Choroid plexus epithelial cell (primary cell): ENCODE data around the gene STK25.
A peak's percentile ranks its signal among the peaks of the same experiment; 100 is the strongest.
"Not testable (repeated sequence)": the region's sequence is repeated elsewhere in the genome, so short reads cannot be mapped to it uniquely, and the experiment has no call there.

ENCODE experiments used
- DNase-seq: peaks from one replicate; pipeline ENCODE4 v3.0.0-alpha.2; 2010; ENCODE audit warnings: low read depth
- H3K4me3 ChIP-seq: 2 replicates; pipeline ENCODE4 v1.5.1; 2011; ENCODE audit warnings: low read depth, mild to moderate bottlenecking, control low read depth, low read length, moderate library complexity
- TF ChIP-seq, protein P1 (sequence below): conservative IDR thresholded peaks from 2 replicates; pipeline ENCODE4 v1.5.1; 2011; ENCODE audit warnings: low read depth, mild to moderate bottlenecking, control low read depth, inconsistent platforms, low read length, moderate library complexity

The STK25 gene

DNA sequence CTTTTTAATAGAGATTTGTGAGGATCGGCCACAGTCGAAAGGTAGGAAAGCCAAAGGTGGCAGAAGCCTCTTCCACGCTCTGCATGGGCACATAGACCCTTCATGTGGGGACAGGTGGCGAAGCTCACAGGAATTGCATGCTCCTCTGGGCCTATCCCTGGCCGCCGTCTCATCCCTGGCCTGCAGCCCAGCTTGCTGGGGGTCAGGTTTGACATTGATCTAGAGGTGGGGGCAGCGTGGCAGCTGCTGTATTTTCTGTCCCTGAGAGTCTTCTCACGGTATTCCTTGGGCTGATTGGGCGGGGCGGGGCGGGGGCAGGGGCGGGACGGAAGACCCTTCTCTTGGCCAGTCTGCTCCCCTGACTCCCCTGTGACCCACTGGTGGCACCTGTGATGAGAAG lies 48.9 kb downstream of the STK25 start:
- DNase-seq: no peak
- H3K4me3 ChIP-seq: no peak overlapping the region
- TF ChIP-seq, protein P1, sequence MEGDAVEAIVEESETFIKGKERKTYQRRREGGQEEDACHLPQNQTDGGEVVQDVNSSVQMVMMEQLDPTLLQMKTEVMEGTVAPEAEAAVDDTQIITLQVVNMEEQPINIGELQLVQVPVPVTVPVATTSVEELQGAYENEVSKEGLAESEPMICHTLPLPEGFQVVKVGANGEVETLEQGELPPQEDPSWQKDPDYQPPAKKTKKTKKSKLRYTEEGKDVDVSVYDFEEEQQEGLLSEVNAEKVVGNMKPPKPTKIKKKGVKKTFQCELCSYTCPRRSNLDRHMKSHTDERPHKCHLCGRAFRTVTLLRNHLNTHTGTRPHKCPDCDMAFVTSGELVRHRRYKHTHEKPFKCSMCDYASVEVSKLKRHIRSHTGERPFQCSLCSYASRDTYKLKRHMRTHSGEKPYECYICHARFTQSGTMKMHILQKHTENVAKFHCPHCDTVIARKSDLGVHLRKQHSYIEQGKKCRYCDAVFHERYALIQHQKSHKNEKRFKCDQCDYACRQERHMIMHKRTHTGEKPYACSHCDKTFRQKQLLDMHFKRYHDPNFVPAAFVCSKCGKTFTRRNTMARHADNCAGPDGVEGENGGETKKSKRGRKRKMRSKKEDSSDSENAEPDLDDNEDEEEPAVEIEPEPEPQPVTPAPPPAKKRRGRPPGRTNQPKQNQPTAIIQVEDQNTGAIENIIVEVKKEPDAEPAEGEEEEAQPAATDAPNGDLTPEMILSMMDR: no peak

DNA sequence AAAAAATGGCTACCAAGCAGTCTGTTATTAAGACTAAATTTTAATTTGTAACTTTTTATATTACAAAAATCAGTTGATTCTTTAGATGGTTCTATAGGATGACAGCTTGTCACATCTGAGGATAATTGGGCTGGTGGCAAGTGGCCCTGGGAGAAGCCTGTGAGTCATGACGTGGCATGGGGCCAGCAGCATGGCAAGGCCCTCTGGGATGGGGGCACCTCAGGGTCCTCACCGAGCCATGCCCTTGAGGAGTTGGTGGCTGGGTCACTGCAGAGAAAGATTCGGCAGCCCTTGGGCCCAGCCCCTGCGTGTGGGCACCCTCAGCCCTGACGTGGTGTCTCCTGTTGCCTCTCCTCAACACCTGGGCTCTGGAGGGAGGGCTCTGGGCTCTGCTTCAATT lies 49.7 kb downstream of the STK25 start:
- TF ChIP-seq, protein P1: no peak

DNA sequence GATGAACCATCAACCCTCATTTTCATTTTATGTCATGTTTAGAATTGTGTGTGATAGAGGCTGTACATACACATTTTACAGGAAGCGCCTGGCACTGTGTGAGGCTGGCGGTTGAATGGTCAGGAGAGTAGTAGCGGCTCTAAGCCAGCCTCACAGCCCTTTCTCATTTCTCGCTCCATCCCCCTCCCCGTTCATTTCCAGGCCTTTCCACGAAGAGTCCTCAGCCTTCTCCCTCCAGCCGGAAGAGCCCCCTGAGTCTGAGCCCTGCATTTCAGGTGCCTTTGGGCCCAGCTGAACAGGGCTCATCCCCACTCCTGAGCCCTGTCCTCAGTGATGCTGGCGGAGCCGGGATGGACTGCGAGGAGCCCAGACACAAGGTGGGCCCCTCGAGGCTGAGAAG lies 51.8 kb downstream of the STK25 start:
- DNase-seq: no peak
- TF ChIP-seq, protein P1: no peak

More for the DNA sequence above, 49.7 kb downstream of the STK25 start:
- no peak for DNase-seq
- H3K4me3 ChIP-seq: no peak overlapping the region

DNA sequence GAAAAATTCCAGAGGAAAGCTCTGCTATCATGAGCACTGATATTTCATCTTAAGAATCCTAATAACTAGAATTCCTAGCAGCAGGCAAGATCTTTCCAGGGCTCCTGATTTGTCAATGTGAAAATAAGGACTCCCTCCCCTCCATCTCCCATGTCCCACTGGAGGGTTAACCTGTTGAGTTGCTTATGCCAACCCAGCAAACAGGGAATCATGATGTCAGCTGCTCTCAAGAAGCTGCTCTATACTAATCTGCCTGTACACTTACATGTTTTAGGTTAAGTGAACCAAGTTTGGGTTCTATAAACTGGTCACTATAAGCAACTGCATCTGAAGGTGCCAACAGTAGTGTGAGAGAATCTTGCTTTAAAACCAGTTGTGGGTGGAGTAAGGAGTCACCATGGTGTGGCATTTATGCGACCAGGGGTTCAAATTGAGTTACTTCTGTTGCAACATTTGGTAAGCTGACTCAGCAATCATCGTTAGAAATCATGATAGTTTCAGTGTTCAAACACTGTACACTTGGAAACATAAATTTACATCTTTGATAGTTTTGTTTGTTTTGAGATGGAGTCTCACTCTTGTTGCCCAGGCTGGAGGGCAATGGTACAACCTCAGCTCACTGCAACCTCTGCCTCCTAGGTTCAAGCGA lies 53.4 kb downstream of the STK25 start:
- no peak for DNase-seq
- H3K4me3 ChIP-seq: no peak overlapping the region
- TF ChIP-seq, protein P1: no peak

More for the DNA sequence above, 51.8 kb downstream of the STK25 start:
- no peak overlapping the region for H3K4me3 ChIP-seq

DNA sequence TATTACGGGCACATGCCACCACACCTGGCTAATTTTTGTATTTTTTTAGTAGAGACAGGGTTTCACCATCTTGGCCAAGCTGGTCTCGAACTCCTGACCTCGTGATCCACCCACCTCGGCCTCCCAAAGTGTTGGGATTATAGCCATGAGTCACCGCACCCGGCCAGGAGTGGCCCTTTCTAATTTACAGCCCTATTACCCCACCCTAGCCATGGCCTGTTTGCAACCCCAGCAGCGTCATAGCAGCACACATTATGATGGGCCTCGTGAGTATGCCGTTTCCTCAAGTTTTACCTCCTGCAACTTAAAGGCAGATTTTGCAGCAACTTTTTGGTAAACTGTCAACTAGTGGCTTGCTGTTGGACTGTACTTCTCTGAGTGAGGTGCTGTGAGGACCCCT lies 54.5 kb downstream of the STK25 start:
- not testable (repeated sequence) for H3K4me3 ChIP-seq, DNase-seq

DNA sequence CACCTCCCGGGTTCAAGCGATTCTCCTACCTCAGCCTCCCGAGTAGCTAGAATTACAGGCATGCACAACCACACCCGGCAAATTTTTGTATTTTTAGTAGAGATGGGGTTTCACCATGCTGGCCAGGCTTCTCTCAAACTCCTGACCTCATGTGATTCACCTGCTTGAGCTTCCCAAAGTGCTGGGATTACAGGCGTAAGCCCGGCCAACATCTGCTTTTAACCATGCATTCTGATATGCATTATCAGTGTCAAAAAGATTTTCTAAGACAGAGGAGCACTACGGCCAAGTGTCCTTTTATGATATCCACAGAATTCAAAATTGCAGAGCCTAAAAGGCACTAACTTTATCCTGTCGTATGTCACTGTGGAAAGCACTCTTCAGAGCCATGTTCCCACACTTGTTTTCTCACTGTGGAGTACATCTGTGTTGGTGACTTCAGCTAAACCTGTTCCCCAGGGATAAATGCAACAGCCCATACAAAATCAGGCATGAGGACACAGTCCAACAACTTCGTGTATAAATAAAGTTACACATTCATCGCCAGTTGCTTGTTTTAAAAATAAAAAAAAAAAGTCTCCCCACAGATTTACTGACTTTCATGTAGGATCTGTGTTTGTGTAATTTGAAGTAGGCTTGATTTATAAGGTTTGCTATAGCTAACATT lies 56.4 kb downstream of the STK25 start:
- DNase-seq: no peak
- H3K4me3 ChIP-seq: no peak overlapping the region
- TF ChIP-seq, protein P1: no peak

DNA sequence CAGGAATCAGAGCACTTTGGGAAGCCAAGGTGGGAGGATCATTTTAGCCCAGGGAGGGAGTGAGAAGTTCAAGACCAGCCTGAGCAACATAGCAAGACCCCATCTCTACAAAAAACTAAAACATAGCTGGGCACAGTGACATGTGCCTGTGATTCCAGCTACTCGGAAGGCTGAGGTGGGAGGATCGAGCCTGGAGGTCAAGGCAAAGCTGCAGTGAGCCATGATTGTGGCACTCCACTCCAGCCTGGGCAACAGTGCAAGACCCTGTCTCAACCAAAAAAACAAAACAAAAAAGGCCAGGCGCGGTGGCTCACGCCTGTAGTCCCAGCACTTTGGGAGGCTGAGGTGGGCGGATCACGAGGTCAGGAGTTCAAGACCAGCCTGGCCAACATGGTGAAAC lies 58.3 kb downstream of the STK25 start:
- DNase-seq: not testable (repeated sequence)

DNA sequence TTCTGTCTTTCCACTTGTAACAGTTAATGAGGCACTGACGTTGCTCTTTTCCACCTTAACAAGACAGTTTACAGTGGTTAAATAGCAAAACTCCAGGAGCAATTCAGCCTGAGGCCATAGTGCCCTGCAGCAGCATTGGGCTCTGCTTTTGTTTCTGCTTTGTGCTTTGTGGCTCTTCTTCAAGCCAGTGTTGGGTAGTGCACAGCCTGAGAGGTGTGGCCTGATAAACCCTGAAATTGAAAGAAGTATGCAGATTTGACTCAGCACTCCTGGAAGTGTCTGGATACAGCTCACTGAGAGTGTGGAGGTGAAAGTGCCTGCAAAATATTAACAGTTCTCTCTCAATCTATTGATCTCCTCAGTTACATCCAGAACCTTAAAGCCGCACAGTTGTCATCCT lies 63.0 kb downstream of the STK25 start:
- peak; percentile 11 for DNase-seq
- TF ChIP-seq, protein P1: no peak

More for the DNA sequence above, 58.3 kb downstream of the STK25 start:
- H3K4me3 ChIP-seq: not testable (repeated sequence)

More for the DNA sequence above, 63.0 kb downstream of the STK25 start:
- H3K4me3 ChIP-seq: no peak overlapping the region
